ENCODE measurements around the gene CSNK1G1.

Gene CSNK1G1

DNA sequence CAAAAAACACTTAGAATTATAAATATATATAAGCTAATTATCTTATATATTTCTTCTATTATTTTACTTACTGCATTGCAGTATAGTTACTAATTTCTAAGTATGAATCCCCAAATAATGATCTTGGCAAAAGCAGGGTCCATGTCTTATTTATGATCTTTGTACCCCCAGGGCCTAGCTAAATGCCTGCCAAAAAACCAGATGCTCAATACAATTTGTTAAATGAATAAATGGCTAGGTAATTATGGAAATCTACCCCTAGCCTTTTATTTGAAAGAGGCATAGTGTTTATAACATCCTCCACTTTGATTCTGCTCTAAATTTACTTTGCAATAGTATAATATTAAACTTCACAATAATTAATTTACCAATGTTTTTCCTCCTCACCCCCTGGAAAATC lies 69.5 kb downstream of the CSNK1G1 start:
- peak; percentile 45 for DNase-seq
- peaks cover 2% of the 10 kb centered on the region; the same call in 1 of the 2 replicates for H3K36me3 ChIP-seq
- H3K4me1 ChIP-seq = peaks cover 17% of the 10 kb centered on the region
- no peaks in the 10 kb centered on the region for H3K9me3 ChIP-seq
- H3K4me3 ChIP-seq (ENCODE audit: low read depth, low read length) = no peak overlapping the region
- no peak for TF ChIP-seq CTCF (IDR thresholded peaks at IDR 0.05; ENCODE audit: low read depth, low read length)
- no peaks in the 10 kb centered on the region for H3K27me3 ChIP-seq

DNA sequence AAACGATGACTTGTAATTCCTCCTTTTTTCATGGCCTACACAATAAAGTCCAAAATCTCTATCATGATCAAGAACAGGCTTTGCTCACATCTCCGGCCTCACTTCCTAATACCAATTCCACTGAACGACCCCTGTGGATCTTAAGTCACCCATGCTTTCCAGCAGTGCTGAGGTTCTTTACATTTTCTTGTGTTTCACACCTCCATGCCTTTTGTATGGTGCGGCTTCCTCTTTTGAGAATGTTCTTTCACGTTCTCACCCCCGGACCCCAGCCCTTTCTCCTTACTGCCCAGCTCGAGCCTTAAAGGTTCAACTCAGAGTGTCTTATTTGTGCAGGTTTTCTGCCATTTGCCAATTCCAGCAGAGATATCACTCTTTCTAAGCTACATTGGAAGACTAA lies 70.1 kb downstream of the CSNK1G1 start:
- Histone ChIP-seq H3K9me3 (no peaks in the 10 kb centered on the region), H3K4me3 (ENCODE audit: low read depth, low read length) (no peak overlapping the region), H3K27me3 (no peaks in the 10 kb centered on the region), H3K4me1 (peaks cover 17% of the 10 kb centered on the region), H3K36me3 (peaks cover 2% of the 10 kb centered on the region; the same call in 1 of the 2 replicates)
- TF ChIP-seq CTCF (IDR thresholded peaks at IDR 0.05; ENCODE audit: low read depth, low read length) = no peak
- no peak for DNase-seq

DNA sequence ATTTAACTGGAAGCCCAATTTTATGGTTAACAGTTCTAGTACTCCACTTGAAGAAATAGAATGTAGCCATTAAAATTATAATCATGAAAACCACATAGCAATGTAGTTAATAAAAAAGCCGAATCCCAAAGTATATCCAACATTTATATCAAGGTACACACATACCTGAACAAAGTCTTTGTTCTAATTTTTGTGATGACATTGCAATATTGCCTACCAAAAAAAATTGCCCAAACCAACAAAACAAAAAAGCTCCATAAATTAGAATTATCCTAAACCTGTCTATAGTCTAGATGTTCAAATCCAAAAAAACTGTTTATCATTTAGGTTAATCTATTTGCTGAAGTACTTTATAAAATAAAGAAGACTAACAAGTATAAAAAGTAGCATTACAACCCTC lies 70.8 kb downstream of the CSNK1G1 start:
- H3K36me3 ChIP-seq = 0 out of 2 replicates have a peak, but pooled peaks cover 2% of the 10 kb centered on the region
- no peaks in the 10 kb centered on the region for H3K9me3 ChIP-seq
- no peaks in the 10 kb centered on the region for H3K27me3 ChIP-seq
- peaks cover 17% of the 10 kb centered on the region for H3K4me1 ChIP-seq
- H3K4me3 ChIP-seq (ENCODE audit: low read depth, low read length) = no peak overlapping the region
- DNase-seq = no peak
- TF ChIP-seq CTCF (IDR thresholded peaks at IDR 0.05; ENCODE audit: low read depth, low read length) = no peak

GRCh38 chr15:64284042-64284441 lies 71.9 kb downstream of the CSNK1G1 start:
- H3K27me3 ChIP-seq = no peaks in the 10 kb centered on the region
- no peak for DNase-seq
- 0 out of 2 replicates have a peak, but pooled peaks cover 2% of the 10 kb centered on the region for H3K36me3 ChIP-seq
- H3K4me1 ChIP-seq = peaks cover 17% of the 10 kb centered on the region
- no peaks in the 10 kb centered on the region for H3K9me3 ChIP-seq
- H3K4me3 ChIP-seq (ENCODE audit: low read depth, low read length) = no peak overlapping the region
- TF ChIP-seq CTCF (IDR thresholded peaks at IDR 0.05; ENCODE audit: low read depth, low read length) = no peak

DNA sequence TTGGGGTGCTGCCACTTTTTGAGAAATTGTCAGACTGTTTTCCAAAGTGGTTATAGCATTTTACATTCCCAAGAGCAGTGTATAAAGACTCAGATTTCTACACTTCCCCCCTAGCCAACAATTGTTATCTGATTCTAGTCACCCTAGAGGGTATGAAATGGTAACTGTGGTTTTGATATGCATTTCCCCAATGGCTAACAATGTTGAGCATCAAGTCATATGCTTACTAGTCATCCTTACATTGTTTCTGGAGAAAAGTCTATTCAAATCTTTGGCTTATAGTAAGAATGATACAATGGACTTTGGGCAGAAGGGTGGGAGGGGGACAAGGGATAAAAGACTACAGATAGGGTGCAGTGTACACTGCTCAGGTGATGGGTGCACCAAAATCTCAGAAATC lies 73.3 kb downstream of the CSNK1G1 start:
- peaks cover 17% of the 10 kb centered on the region for H3K4me1 ChIP-seq
- no peak for TF ChIP-seq CTCF (IDR thresholded peaks at IDR 0.05; ENCODE audit: low read depth, low read length)
- H3K4me3 ChIP-seq (ENCODE audit: low read depth, low read length) = no peak overlapping the region
- H3K9me3 ChIP-seq = no peaks in the 10 kb centered on the region
- no peaks in the 10 kb centered on the region for H3K27me3 ChIP-seq
- no peak for DNase-seq
- 0 out of 2 replicates have a peak, but pooled peaks cover 2% of the 10 kb centered on the region for H3K36me3 ChIP-seq

DNA sequence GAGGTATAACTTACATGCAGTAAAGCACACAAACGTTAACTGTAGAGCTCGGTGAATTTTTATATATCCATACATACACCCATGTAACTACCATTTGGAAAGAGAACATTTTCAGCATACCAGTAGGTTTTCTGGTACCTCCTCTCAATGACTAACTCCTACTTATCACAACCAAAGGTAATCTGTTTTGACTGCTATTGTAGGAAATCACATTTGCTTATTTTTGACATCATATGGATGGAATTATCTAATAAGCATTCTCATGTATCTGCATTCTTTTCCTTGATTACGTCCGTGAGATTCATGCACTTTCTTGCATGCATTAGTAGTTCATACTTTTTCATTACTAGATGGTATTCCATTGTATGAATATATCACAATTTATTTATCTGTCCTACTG lies 76.8 kb downstream of the CSNK1G1 start:
- Histone ChIP-seq H3K27me3 (no peaks in the 10 kb centered on the region), H3K4me3 (ENCODE audit: low read depth, low read length) (no peak overlapping the region), H3K36me3 (0 out of 2 replicates have a peak, but pooled peaks cover 2% of the 10 kb centered on the region), H3K4me1 (peaks cover 6% of the 10 kb centered on the region; the same call in 1 of the 2 replicates), H3K9me3 (no peaks in the 10 kb centered on the region)
- DNase-seq = no peak
- no peak for TF ChIP-seq CTCF (IDR thresholded peaks at IDR 0.05; ENCODE audit: low read depth, low read length)

All from BE2C (cell line).